Measurements from ENCODE around the gene RASA3.

The RASA3 gene

GRCh38 chr13:114072421-114072820 lies 60.0 kb downstream of the RASA3 start:
- TF ChIP-seq CTCF (IDR thresholded peaks at IDR 0.05; ENCODE audit: borderline replicate concordance, extremely low read depth, low read length, poor library complexity, severe bottlenecking) (no peak), EZH2 (IDR thresholded peaks at IDR 0.05; ENCODE audit: borderline replicate concordance, low read depth, low read length, severe bottlenecking) (no peak)
- Histone ChIP-seq H4K20me1 (ENCODE audit: insufficient read depth, low read length) (peaks cover 52% of the 10 kb centered on the region), H2AFZ (ENCODE audit: low read depth, low read length) (no peak overlapping the region), H3K4me2 (ENCODE audit: insufficient read depth, low read length) (no peak overlapping the region), H3K4me3 (ENCODE audit: low read depth in 1 of 2, low read length in 2 of 2) (no peak overlapping the region), H3K4me1 (ENCODE audit: insufficient read depth, low read length) (peaks cover 12% of the 10 kb centered on the region), H3K9me3 (ENCODE audit: insufficient read depth, low read length, severe bottlenecking) (no peaks in the 10 kb centered on the region), H3K9ac (ENCODE audit: low read depth, low read length) (no peak overlapping the region), H3K27me3 (ENCODE audit: insufficient read depth, low read length, poor library complexity) (no peaks in the 10 kb centered on the region), H3K36me3 (ENCODE audit: insufficient read depth, low read length) (peaks cover 38% of the 10 kb centered on the region), H3K79me2 (ENCODE audit: insufficient read depth, low read length) (peaks cover 59% of the 10 kb centered on the region), H3K27ac (ENCODE audit: low read length) (no peak overlapping the region)
- DNase-seq = no peak
- no peak for ATAC-seq (ENCODE audit: insufficient read depth, low read depth)

GRCh38 chr13:114071991-114072390 lies 60.4 kb downstream of the RASA3 start:
- TF ChIP-seq EZH2 (IDR thresholded peaks at IDR 0.05; ENCODE audit: borderline replicate concordance, low read depth, low read length, severe bottlenecking) (no peak), CTCF (IDR thresholded peaks at IDR 0.05; ENCODE audit: borderline replicate concordance, extremely low read depth, low read length, poor library complexity, severe bottlenecking) (no peak)
- no peak for DNase-seq
- Histone ChIP-seq H3K4me2 (ENCODE audit: insufficient read depth, low read length) (no peak overlapping the region), H3K4me1 (ENCODE audit: insufficient read depth, low read length) (peaks cover 16% of the 10 kb centered on the region), H3K79me2 (ENCODE audit: insufficient read depth, low read length) (peaks cover 59% of the 10 kb centered on the region), H3K36me3 (ENCODE audit: insufficient read depth, low read length) (peaks cover 38% of the 10 kb centered on the region), H3K27ac (ENCODE audit: low read length) (no peak overlapping the region), H3K9ac (ENCODE audit: low read depth, low read length) (no peak overlapping the region), H4K20me1 (ENCODE audit: insufficient read depth, low read length) (peaks cover 52% of the 10 kb centered on the region), H3K9me3 (ENCODE audit: insufficient read depth, low read length, severe bottlenecking) (no peaks in the 10 kb centered on the region), H2AFZ (ENCODE audit: low read depth, low read length) (no peak overlapping the region), H3K4me3 (ENCODE audit: low read depth in 1 of 2, low read length in 2 of 2) (no peak overlapping the region), H3K27me3 (ENCODE audit: insufficient read depth, low read length, poor library complexity) (no peaks in the 10 kb centered on the region)
- ATAC-seq (ENCODE audit: insufficient read depth, low read depth) = no peak

GRCh38 chr13:114071410-114071809 lies 61.0 kb downstream of the RASA3 start:
- Histone ChIP-seq H4K20me1 (ENCODE audit: insufficient read depth, low read length) (peaks cover 52% of the 10 kb centered on the region), H3K79me2 (ENCODE audit: insufficient read depth, low read length) (peaks cover 59% of the 10 kb centered on the region), H3K27me3 (ENCODE audit: insufficient read depth, low read length, poor library complexity) (no peaks in the 10 kb centered on the region), H2AFZ (ENCODE audit: low read depth, low read length) (no peak overlapping the region), H3K4me3 (ENCODE audit: low read depth in 1 of 2, low read length in 2 of 2) (no peak overlapping the region), H3K9me3 (ENCODE audit: insufficient read depth, low read length, severe bottlenecking) (no peaks in the 10 kb centered on the region), H3K4me1 (ENCODE audit: insufficient read depth, low read length) (peaks cover 22% of the 10 kb centered on the region), H3K27ac (ENCODE audit: low read length) (no peak overlapping the region), H3K36me3 (ENCODE audit: insufficient read depth, low read length) (peaks cover 38% of the 10 kb centered on the region), H3K9ac (ENCODE audit: low read depth, low read length) (no peak overlapping the region), H3K4me2 (ENCODE audit: insufficient read depth, low read length) (no peak overlapping the region)
- ATAC-seq (ENCODE audit: insufficient read depth, low read depth) = no peak
- DNase-seq = no peak
- TF ChIP-seq EZH2 (IDR thresholded peaks at IDR 0.05; ENCODE audit: borderline replicate concordance, low read depth, low read length, severe bottlenecking) (no peak), CTCF (IDR thresholded peaks at IDR 0.05; ENCODE audit: borderline replicate concordance, extremely low read depth, low read length, poor library complexity, severe bottlenecking) (no peak)

All from DND-41 (cell line).